ENCODE data around the gene SEC24B.

DNA sequence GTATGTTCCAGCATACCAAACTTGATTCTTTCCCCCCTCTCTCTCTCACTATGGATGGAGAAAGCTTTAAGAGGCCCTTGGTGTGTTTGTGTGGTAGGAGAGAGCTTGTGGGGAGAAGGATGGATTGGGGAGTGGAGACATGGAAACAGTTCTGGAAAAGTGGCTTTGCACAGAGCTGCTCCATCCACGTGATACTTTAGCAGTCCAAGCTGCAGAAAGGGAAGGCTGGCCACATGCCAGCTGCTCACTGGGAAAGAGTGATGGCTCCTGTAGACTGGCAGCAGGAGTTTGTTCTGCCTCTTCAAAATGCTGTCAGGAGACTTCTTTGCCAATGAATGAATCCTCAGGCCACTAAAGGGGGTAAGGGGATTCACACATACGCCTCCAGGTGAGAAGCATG is 21.7 kb upstream of the SEC24B start:
- TF ChIP-seq, protein P1, sequence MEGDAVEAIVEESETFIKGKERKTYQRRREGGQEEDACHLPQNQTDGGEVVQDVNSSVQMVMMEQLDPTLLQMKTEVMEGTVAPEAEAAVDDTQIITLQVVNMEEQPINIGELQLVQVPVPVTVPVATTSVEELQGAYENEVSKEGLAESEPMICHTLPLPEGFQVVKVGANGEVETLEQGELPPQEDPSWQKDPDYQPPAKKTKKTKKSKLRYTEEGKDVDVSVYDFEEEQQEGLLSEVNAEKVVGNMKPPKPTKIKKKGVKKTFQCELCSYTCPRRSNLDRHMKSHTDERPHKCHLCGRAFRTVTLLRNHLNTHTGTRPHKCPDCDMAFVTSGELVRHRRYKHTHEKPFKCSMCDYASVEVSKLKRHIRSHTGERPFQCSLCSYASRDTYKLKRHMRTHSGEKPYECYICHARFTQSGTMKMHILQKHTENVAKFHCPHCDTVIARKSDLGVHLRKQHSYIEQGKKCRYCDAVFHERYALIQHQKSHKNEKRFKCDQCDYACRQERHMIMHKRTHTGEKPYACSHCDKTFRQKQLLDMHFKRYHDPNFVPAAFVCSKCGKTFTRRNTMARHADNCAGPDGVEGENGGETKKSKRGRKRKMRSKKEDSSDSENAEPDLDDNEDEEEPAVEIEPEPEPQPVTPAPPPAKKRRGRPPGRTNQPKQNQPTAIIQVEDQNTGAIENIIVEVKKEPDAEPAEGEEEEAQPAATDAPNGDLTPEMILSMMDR (conservative IDR thresholded peaks at IDR 0.05 in 1 of 2, IDR thresholded peaks at IDR 0.05 in 1 of 2; ENCODE audit: extremely low read depth in 1 of 2, insufficient read depth in 1 of 2, low read depth in 1 of 2, low read length in 2 of 2) = no peak
- TF ChIP-seq EZH2 (IDR thresholded peaks at IDR 0.05; ENCODE audit: borderline replicate concordance, low read length) = no peak
